CD4-positive, alpha-beta T cell treated with Interferon gamma for 1 hour (primary cell): ENCODE measurements around the gene TBX5.
"Not testable (repeated sequence)": the region's sequence is repeated elsewhere in the genome, so short reads cannot be mapped to it uniquely, and the experiment has no call there.

Experiments
- DNase-seq: peaks from one replicate; pipeline ENCODE4 v3.0.0-alpha.2; 2020

TBX5 gene

DNA sequence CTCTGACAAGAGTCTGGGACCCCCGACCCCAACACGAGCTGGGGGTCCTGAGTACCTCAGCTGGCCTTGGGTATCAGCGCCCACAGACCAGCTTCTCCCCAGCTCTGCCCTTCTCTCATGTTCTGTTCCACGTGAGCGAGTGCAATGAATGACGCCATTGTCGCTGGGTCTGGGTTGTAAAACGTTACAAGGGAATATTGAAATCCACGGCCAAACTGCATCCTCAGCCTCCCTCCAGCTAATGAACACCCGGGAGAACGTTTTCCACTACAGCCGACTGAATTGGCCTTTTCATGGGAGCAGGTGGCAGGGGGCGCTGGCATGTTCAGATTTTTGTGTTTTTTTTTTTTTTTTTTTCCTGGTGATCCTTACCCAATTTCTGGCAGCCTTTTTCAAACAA, 34.7 kb downstream of the TBX5 start:
- no peak for DNase-seq

DNA sequence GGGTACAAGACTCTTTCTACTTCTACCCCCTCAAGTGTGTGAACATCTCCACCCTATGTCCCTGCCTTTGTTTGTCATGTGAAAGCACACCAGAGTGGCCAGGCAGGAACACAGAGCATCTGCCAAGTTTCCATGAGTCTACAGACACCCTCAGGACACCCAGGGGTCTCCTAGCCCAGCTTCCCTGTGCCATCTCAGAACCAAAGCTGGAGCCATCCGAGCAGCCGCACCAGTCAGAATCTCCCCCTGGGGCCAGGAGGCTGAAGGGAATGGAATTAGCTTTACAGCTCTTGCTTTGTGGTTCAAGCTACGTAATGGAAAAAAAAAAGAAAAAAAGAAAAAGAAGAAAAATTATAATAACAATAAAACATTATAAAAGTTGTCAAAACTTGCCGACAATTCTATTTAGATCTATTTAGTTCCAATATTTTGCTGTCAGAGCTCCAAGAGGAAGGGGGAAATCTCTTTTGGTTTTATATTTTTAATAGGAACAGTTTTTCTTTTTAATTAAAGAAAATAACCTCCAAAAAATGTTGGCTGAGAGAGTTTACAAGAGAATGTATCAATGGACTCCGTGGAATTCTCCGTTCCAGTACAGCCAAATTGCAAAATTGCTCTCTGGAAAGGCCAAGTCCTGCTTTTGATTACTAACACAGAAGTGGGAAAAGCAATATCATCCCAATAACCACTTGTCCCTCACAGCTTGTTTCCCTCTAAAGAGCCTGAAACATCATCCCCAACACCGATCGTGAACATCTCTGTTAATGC, 37.1 kb downstream of the TBX5 start:
- no peak for DNase-seq

DNA sequence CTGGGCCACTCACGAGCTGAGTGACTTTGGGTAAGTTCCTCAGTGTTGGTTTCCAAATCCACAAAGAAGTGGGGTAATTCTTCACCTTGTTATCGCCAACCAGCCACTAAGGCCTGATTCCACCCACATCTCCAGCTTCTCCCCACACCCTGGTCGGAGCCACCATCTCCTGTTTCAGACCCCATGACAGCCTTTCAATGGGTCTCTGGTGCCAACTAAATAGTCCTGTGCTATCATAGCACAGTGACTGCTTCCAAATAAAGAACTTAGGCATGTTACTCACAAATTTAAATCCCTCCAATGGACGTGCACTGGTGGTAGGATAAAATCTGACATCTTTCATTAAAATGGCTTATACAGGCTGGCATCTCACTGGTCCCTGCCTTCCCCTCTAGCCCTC, 44.0 kb downstream of the TBX5 start:
- no peak for DNase-seq

DNA sequence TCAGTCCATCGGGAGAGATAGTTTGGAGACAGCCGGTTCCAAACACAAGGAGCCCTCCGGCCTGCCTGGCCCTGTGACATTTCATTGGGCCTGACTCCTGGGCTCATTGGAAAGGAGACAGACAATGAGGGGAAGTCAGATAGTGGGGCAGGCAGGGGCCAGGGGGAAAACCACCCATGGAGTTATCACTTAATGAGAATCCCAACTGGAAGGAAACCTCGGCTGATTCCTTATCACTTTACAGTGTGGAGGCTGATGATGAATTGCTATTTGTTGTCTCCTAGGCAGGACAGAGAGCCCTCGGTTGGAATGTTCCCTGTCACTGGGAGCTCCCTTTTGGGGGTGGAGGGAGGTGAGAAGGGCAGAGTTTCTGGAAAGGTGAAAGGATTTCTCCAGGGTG, 44.4 kb downstream of the TBX5 start:
- no peak for DNase-seq

DNA sequence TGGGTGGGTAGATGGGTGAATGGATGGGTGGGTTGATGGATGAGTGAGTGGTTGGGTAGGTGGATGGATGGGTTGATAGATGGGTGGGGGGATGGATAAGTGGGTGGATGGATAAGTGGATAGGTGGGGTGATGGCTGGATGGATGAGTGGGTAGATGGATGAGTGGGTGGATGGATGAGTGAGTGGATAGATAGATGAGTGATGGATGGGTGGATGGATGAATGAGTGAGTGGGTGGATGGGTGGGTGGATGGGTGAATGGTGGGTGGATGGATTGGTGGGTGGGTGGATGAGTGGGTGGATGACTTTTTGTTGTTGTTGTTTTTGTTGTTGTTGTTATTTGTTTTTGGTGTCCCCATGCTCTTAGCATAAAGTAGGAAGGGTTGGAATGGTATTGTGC, 45.5 kb downstream of the TBX5 start:
- no peak for DNase-seq

DNA sequence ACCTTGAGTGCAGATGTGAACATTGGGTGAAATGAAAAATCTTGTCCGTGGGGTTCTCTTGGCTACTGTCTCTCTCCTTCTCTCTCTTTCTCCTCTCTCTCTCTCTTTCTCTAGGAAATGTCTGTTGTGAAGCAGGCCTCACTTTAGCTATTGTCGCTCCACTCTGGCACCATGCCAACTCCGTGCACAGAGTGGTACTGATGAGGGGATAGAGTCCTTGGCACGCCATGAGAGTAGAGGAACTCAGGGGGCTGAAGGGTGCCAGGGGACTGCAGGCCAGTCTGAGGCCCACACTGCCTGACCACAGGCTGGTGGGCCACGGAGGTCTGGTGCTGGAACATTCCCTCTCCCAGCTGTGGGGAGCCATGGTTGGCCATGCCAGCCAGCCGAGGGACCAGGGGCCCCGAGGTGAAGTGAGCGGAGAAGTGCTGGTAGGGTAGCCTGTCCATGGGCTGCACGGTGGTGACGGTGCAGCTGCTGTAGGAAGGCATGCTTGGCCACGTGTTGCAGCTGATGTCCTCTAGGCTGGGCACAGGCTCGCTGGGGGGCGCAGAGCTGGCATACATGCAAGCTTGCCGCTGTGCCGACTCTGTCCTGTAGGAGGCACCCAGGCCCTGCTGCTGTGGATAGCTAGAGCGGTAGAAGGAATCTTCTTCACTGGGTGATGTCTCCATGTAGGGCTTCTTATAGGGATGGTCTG, 50.4 kb downstream of the TBX5 start:
- no peak for DNase-seq

DNA sequence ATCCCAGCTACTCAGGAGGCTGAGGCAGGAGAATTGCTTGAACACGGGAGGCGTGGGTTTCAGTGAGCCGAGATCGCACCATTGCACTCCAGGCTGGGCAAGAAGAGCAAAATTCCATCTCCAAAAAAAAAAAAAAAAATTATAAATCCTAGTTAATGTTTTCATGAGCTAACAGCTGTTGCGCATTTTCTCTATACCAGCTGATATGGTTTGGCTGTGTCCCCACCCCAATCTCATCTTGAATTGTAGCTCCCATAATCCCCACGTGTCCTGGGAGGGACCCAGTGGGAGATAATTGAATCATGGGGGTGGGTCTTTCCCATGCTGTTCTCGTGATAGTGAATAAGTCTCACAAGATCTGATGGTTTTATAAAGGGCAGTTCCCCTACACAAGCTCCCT, 56.7 kb downstream of the TBX5 start:
- not testable (repeated sequence) for DNase-seq

DNA sequence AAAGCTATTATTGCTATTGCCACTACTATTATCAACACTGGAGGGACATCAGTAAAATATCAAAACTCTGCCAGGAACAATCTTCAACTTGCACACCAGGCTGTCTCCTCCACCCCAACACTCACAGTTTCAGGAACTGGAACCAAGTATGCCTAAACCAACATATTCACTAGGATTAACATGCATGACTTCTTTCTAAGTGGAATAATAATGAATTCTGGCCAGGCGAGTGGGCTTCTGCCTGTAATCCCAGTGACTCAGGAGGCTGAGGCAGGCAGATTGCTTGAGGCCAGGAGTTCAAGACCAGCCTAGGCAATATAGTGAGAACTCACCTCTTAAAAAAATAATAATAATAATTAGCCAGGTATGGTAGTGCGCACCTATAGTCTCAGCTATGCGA, 58.1 kb downstream of the TBX5 start:
- DNase-seq = no peak

DNA sequence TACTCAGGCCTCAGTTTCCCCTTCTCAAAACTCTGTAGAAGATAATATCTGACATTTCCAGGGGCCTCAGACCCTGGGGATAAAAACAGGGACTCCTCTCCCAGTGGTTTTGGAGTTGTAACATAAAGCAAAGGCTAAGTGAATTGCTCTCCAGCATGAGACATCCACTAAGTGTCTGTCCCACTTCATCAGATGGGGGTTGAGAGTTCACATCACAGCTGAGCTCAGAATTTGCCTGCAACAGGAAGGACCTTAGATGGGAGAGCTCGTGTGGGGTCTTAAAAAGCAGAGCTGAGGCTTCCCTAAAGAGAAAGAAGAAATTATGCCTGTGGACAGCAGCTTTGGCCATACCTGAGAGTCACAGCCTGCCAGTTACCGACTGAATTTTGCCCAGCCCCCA, 61.1 kb downstream of the TBX5 start:
- no peak for DNase-seq

DNA sequence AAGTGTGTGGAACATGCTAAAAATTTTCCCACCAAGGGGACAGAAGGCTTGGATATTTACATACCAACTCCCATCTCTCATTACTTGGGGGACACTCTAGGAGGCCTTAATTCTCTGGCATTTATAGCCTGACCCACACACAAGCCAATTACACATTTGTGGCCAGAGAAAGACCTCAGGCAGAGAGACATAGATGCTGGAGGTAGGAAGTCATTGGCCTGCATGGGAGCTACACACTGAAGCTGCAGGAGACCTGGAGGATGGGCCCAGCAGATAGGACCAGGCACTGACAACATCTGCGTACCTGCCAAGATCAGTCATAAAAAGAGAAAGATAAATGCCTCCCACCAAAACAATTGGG, 61.7 kb downstream of the TBX5 start:
- no peak for DNase-seq

DNA sequence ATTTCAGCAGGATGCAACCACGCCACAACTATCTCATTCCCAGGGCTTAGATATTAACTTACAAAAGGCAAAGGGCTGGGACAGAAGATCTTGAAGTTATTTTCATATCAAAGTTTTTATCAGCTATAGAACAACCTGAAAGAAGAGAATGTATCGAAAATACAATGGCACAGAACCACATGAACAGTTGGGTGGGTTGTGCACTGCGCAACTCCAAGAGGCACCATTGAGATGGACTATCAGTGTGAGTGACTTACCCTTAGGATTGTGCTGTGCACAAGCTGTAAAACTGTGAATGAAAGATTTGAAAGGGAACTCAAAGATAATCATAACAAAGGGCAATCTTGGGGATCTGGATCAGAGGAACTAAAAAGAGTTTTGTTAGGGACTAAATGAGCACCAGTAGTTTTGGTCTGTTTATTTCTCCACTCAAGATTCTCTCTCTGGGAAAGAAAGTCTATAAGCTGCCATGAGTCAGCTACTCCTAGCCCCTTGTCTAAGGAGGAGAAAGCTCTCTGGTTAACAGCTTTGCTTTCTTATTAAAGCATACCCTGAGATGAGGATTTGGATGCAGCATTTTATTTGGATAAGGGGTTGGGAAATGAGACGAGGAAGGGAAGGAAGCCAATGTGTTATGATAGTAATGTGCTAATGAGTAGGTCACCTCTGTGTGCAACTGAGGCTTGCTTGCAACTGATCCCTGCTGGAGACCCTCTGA, 62.2 kb downstream of the TBX5 start:
- DNase-seq = no peak

DNA sequence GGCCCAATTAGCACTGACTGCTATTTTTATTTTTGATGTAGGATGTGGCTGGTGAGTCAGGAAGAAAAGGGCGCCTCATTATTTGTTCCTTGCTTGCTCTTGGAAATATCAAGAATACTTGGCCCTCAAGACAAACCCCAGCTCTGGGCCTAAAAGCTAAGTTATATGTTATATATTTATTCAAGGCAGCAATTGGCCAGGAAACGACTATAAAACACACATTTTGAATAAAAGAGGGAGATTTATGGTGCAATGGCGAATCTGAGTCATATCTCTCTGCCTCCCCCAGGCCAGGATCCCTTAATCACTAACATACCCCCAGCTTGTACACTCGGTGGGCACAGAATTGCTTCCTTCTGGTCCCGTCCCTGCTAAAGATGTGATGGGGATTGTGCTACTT, 63.3 kb downstream of the TBX5 start:
- DNase-seq = no peak

DNA sequence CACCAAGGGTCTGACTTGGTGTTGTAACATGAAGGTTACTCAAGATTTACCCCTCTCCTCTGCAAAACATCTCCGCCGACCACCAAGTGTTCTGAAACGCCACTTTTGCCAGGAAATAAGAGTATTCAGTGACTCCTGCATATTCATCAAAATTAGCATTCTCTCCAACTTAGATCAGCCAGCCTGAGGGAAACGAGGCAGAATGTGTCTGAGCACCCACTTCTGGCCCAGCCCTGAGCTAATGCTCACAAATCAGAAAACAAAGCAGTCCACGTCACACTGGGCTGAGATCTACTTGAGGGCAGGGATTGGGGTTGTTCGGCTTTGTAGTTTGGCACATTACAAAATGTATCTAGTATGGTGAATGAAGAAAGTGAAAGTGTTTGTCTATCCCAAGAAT, 64.3 kb downstream of the TBX5 start:
- no peak for DNase-seq

DNA sequence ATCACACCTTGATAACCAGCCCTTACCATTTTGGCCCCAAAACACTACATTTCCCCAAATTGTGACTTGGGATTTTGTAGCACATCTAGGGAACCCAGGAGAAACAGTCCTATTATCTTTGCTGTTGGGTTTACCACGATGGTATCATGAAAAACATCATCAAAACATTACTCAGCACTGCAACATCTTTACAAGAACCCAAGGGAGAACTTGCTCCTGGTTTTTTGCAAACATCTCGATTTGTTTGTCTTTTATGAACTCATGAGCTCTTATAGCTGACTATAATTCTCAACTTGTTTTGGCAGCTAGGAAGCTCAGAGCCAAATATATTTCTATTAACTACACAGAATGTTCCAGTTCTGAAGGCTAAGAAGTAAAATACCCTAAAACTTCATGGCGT, 65.7 kb downstream of the TBX5 start:
- DNase-seq = no peak

DNA sequence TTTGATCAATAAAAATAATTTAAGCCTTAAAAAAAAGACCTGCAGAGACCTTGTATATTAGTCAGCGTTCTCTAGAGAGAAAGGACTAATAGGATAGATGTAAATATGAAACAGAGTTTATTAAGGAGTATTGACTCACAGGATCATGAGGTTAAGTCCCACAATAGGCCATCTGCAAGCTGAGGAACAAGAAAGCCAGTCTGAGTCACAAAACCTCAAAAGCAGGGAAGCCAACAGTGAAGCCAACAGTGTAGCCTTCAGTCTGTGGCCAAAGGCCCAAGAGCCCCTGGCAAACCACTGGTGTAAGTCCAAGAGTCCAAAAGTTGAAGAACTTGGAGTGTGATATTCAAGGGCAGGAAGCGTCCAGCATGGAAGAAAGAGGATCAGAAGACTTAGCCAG, 66.3 kb downstream of the TBX5 start:
- DNase-seq = no peak

DNA sequence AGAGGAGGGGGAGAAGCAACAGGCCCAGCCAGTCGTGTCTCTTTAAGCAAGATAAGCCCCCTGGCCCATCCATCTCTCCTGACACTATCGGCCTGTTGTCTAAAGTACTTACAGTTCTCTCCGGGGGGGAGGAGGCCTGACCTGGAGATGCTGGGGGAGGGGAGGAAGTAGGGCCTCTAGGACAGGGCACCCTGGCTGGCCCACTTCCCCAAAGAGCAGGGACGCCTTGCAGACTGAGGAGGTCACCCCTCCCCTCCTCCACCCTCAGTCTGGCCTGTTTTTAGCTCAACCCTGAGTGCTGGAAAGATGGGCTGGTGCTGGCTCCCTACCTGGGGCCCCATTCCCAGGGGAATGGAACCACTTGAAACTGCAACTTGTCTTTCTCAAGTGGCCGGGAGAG, 70.3 kb downstream of the TBX5 start:
- no peak for DNase-seq

DNA sequence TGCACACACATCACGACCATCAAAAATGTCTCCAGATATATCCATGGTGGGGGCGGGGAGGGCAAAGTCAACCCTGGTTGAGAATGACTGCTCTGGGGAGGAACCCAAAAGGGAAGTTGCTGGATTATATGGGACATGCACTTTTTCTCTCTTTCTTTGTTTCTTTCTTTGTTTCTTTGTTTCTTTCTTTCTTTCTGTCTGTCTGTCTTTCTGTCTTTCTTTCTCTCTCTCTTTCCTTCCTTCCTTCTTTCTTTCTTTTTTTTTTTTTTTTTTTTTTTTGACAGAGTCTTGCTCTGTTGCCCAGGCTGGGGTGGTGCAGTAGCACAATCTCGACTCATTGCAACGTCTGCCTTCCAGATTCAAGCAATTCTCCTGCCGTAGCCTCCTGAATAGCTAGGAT, 71.5 kb downstream of the TBX5 start:
- DNase-seq = no peak

DNA sequence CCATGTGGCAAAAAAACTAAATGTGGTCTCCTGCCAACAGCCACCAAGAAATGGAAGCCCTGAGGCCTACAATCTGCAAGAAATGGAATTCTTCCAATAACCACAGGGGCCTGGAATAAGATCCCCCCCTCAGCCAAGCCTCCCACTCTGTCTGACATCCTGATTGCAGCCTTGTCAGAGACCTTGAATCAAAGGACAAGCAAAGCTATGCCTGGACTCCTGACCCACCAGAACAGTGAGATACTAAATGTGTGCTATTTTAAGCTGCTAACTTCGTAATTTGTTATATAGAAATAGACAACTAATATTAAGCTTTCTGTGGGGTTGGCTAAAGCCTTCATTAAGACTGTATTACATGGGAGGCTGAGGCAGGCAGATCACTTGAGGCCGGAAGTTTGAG, 77.7 kb downstream of the TBX5 start:
- no peak for DNase-seq

DNA sequence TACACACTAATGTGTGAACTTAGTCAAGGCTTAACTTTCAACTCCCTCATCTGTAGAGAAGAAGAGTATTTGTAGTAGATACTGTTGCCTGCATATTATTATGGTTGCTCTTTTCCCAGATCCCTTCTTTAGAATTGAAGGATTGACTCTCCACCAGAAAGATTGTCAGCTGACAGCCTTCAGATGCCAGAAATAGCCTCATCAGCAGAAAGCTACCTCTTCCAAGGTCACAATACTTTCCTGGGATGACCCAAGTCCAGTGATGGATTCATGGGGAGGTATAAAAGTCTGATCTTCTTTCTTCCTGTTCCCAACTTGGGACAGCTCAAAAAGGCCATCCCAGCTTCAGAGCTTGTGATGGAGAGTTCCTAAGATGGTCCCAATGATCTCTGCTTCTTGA, 78.2 kb downstream of the TBX5 start:
- no peak for DNase-seq

DNA sequence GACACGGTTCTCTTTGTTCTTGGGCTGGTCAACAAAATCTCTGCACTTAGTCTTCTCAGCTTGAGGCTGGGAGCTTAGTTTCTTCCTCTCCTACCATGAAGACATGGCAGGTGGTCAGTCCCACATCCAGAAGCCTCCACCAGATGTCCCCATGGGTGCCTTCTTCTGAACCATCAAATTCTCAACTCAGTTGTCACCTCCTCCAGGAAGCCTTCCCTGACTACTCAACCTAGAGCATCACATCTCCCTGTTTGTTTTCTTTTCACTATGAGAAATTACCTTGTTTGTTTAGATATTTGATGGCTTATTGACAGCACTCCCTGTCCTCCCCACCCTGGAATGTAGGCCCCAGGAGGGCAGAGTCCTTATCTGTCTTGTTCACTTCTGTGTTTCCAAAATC, 84.4 kb downstream of the TBX5 start:
- no peak for DNase-seq

DNA sequence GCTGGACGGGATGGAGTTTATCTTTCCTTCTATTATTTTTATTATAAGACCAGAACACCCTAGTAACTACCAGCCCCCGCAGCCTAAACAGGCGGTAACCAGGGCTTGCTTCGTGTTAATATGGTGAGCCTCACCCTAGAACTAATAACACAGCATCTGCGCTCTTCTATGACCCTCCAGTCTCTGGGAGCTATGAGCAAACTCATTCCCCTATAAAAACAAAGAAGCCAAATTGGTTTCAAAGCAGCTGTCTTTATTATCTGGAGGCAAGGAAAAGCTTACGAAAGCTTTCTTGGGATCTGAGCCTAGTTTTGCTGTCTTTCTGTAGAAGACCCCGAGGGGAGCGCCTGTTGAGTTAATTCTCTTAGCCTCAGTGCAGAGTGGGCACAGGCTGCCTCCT, 85.0 kb downstream of the TBX5 start:
- DNase-seq = no peak

DNA sequence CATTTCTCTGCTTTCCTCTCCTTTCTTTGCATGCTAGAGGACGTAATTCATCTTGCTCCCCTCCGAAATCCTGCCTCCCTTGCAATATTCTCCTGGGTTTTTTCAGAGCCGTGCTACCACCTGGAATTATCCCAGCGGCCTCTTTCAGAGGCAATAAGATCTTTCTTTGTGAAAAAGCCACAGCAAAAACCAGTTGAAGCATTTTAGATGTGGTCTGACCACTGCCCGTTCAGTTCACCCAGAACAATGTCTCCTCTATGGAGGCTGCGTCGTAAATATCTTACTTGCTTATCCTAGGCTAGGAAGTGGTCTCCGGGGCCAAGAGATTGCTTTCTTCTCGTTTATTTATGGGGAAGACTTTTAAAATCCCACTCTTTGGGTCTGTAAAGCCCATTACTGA, 85.8 kb downstream of the TBX5 start:
- no peak for DNase-seq

DNA sequence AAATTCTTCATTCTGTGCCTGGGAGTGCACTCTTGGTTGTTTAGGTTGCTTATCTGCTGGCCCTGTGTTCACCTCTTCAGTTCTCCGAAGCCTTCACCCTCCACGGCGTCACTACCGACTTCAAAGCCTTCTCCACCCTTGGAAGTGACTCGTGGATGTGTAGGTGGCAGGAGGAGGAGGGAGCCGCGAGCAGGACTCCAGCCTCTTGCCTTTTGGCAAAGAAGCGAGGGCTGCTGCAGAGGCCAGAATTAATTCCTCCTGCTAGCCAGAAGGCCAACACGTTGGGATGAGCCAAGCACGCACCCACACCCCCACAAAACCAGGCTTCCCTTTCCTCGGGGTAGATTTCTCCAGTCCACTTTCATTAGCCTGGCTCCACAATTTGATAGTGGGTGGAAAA, 86.5 kb downstream of the TBX5 start:
- DNase-seq = no peak

DNA sequence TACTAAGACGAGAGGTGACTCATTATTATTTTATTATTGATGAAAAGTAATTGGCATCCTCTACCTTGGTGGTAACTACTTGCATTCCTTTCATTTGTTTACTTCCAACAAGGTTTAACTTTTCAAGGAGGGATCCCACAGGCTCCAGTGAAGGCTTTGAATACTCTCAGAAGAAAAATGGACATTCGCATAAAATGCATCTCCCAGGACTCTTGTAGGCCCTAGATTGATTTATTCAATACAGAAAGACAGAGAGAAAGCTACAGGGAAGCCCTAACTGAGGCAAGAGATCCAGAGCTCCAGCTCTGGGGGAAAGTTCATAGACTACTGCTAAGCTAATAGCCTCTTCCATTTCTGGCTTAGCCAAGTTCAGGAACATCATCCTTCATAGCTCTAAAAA, 87.0 kb downstream of the TBX5 start:
- no peak for DNase-seq
